ENCODE data around the gene SLC25A28.
"Not testable (repeated sequence)": the region's sequence is repeated elsewhere in the genome, so short reads cannot be mapped to it uniquely, and the experiment has no call there.

Gene SLC25A28

GRCh38 chr10:99654390-99655175, 34.3 kb upstream of the SLC25A28 start:
- Histone ChIP-seq H3K36me3 (ENCODE audit: control insufficient read depth, insufficient read depth, low read length) (no peaks in the 10 kb centered on the region), H3K4me1 (ENCODE audit: control insufficient read depth, insufficient read depth, low read length) (peaks cover 19% of the 10 kb centered on the region), H3K9me3 (ENCODE audit: control insufficient read depth, low read length) (no peaks in the 10 kb centered on the region), H3K4me3 (ENCODE audit: low read length) (no peak overlapping the region), H3K9ac (ENCODE audit: low read length) (no peak overlapping the region), H3K27me3 (ENCODE audit: control insufficient read depth, insufficient read depth, low read length) (no peaks in the 10 kb centered on the region)

DNA sequence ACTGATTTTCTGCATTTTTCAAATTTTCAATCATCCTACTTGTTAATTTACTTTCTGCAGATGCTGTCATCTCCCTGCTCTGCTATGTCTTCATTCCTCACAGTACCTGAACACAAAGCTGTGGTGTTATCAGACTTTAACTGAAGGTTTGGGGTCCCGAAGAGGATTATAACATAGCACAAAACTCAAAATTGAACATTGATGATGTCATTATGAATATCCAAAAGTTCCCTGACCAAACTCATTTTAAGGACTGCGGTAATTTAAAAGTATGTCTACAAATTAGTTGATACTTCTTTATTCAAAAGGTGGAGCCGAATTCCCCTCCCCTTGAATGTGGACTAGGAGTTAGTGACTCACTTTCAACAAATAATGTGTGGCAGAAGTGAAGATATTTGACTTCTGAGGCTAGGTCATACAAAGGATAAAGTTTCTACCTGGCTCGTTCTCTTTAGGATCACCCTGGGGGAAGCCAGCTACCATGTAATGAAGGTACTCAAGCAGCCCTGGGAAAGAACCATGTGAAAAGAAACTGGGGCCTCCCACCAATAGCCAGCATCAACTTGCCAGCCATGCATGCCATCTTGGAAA, 32.7 kb upstream of the SLC25A28 start:
- H3K36me3 ChIP-seq (ENCODE audit: control insufficient read depth, insufficient read depth, low read length) = no peaks in the 10 kb centered on the region
- no peak overlapping the region for H3K9ac ChIP-seq (ENCODE audit: low read length)
- no peak overlapping the region for H3K4me3 ChIP-seq (ENCODE audit: low read length)
- H3K9me3 ChIP-seq (ENCODE audit: control insufficient read depth, low read length) = no peaks in the 10 kb centered on the region
- H3K4me1 ChIP-seq (ENCODE audit: control insufficient read depth, insufficient read depth, low read length) = peaks cover 19% of the 10 kb centered on the region
- no peaks in the 10 kb centered on the region for H3K27me3 ChIP-seq (ENCODE audit: control insufficient read depth, insufficient read depth, low read length)

- H3K4me3 ChIP-seq (ENCODE audit: low read length) = no peak overlapping the region
- no peaks in the 10 kb centered on the region for H3K36me3 ChIP-seq (ENCODE audit: control insufficient read depth, insufficient read depth, low read length)
- H3K9me3 ChIP-seq (ENCODE audit: control insufficient read depth, low read length) = no peaks in the 10 kb centered on the region
- H3K9ac ChIP-seq (ENCODE audit: low read length) = no peak overlapping the region
- peaks cover 17% of the 10 kb centered on the region for H3K4me1 ChIP-seq (ENCODE audit: control insufficient read depth, insufficient read depth, low read length)
- no peaks in the 10 kb centered on the region for H3K27me3 ChIP-seq (ENCODE audit: control insufficient read depth, insufficient read depth, low read length)
Measured at GRCh38 chr10:99648717-99649116, 28.5 kb upstream of the SLC25A28 start.

DNA sequence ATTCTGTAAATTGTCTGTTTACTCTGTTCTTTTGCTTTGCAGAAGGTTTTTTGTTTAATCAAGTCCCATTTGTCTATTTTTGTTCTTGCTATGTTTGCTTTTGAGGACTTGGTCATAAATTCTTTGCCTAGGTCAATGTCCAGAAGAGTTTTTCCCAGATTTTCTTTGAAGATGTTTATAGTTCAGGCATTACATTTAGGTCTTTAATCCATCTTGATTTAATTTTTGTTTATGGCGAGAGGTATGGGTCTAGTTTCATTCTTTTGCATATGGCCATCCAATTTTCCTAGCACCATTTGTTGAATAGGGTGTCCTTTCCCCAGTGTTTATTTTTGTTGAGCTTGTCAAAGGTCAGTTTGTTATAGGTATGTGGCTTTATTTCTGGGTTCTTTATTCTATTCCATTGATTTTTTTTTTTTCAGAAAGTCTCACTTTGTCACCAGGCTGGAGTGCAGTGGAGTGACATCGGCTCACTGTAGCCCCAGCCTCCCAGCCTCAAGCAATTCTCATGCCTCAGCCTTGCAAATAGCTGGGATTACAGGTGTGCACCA, 27.4 kb upstream of the SLC25A28 start:
- H3K27me3 ChIP-seq (ENCODE audit: control insufficient read depth, insufficient read depth, low read length) = no peaks in the 10 kb centered on the region

GRCh38 chr10:99633832-99634231, 13.6 kb upstream of the SLC25A28 start:
- Histone ChIP-seq H3K9ac (ENCODE audit: low read length) (no peak overlapping the region), H3K27me3 (ENCODE audit: control insufficient read depth, insufficient read depth, low read length) (no peaks in the 10 kb centered on the region), H3K9me3 (ENCODE audit: control insufficient read depth, low read length) (no peaks in the 10 kb centered on the region), H3K4me1 (ENCODE audit: control insufficient read depth, insufficient read depth, low read length) (no peaks in the 10 kb centered on the region), H3K4me3 (ENCODE audit: low read length) (no peak overlapping the region), H3K36me3 (ENCODE audit: control insufficient read depth, insufficient read depth, low read length) (no peaks in the 10 kb centered on the region)

More for the DNA sequence above, 27.4 kb upstream of the SLC25A28 start:
- Histone ChIP-seq H3K4me3 (ENCODE audit: low read length) (no peak overlapping the region), H3K9ac (ENCODE audit: low read length) (no peak overlapping the region), H3K4me1 (ENCODE audit: control insufficient read depth, insufficient read depth, low read length) (peaks cover 8% of the 10 kb centered on the region), H3K36me3 (ENCODE audit: control insufficient read depth, insufficient read depth, low read length) (no peaks in the 10 kb centered on the region), H3K9me3 (ENCODE audit: control insufficient read depth, low read length) (no peaks in the 10 kb centered on the region)

GRCh38 chr10:99631496-99631895, 11.3 kb upstream of the SLC25A28 start:
- Histone ChIP-seq H3K27me3 (ENCODE audit: control insufficient read depth, insufficient read depth, low read length) (no peaks in the 10 kb centered on the region), H3K4me1 (ENCODE audit: control insufficient read depth, insufficient read depth, low read length) (no peaks in the 10 kb centered on the region), H3K9ac (ENCODE audit: low read length) (no peak overlapping the region), H3K4me3 (ENCODE audit: low read length) (no peak overlapping the region), H3K9me3 (ENCODE audit: control insufficient read depth, low read length) (no peaks in the 10 kb centered on the region), H3K36me3 (ENCODE audit: control insufficient read depth, insufficient read depth, low read length) (no peaks in the 10 kb centered on the region)

DNA sequence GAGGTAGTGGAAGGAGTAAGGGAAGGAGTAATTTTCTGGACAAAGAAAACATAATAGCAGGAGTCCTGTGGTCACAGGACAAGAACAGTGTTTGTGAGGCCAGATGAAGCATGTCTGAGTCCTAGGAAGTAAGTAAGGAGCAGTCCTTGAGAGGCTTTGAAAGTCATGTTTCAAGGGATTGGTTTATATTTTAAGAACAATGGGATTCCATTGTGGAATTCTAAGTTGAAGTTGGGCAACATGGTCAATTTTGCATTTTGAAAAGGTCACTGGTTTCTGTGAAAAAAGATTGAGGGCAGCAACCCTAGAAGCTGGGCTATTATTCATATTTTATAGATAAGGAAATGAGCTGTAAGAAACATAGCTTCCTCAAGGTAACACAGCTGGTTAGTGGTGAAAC, 10.8 kb upstream of the SLC25A28 start:
- Histone ChIP-seq H3K4me3 (ENCODE audit: low read length) (no peak overlapping the region), H3K27me3 (ENCODE audit: control insufficient read depth, insufficient read depth, low read length) (no peaks in the 10 kb centered on the region), H3K4me1 (ENCODE audit: control insufficient read depth, insufficient read depth, low read length) (no peaks in the 10 kb centered on the region), H3K9me3 (ENCODE audit: control insufficient read depth, low read length) (no peaks in the 10 kb centered on the region), H3K36me3 (ENCODE audit: control insufficient read depth, insufficient read depth, low read length) (no peaks in the 10 kb centered on the region), H3K9ac (ENCODE audit: low read length) (no peak overlapping the region)

- no peak overlapping the region for H3K4me3 ChIP-seq (ENCODE audit: low read length)
- H3K9me3 ChIP-seq (ENCODE audit: control insufficient read depth, low read length) = no peaks in the 10 kb centered on the region
- H3K9ac ChIP-seq (ENCODE audit: low read length) = no peak overlapping the region
- H3K27me3 ChIP-seq (ENCODE audit: control insufficient read depth, insufficient read depth, low read length) = no peaks in the 10 kb centered on the region
- H3K4me1 ChIP-seq (ENCODE audit: control insufficient read depth, insufficient read depth, low read length) = no peaks in the 10 kb centered on the region
- no peaks in the 10 kb centered on the region for H3K36me3 ChIP-seq (ENCODE audit: control insufficient read depth, insufficient read depth, low read length)
Measured at GRCh38 chr10:99630433-99630832, 10.2 kb upstream of the SLC25A28 start.

GRCh38 chr10:99629625-99629978, 9.4 kb upstream of the SLC25A28 start:
- H3K36me3 ChIP-seq (ENCODE audit: control insufficient read depth, insufficient read depth, low read length) = no peaks in the 10 kb centered on the region
- no peak overlapping the region for H3K4me3 ChIP-seq (ENCODE audit: low read length)
- no peaks in the 10 kb centered on the region for H3K4me1 ChIP-seq (ENCODE audit: control insufficient read depth, insufficient read depth, low read length)
- no peak overlapping the region for H3K9ac ChIP-seq (ENCODE audit: low read length)
- H3K27me3 ChIP-seq (ENCODE audit: control insufficient read depth, insufficient read depth, low read length) = no peaks in the 10 kb centered on the region
- H3K9me3 ChIP-seq (ENCODE audit: control insufficient read depth, low read length) = no peaks in the 10 kb centered on the region

- H3K9me3 ChIP-seq (ENCODE audit: control insufficient read depth, low read length) = no peaks in the 10 kb centered on the region
- H3K36me3 ChIP-seq (ENCODE audit: control insufficient read depth, insufficient read depth, low read length) = no peaks in the 10 kb centered on the region
- no peaks in the 10 kb centered on the region for H3K27me3 ChIP-seq (ENCODE audit: control insufficient read depth, insufficient read depth, low read length)
- H3K4me1 ChIP-seq (ENCODE audit: control insufficient read depth, insufficient read depth, low read length) = no peaks in the 10 kb centered on the region
- H3K4me3 ChIP-seq (ENCODE audit: low read length) = no peak overlapping the region
- H3K9ac ChIP-seq (ENCODE audit: low read length) = no peak overlapping the region
Measured at GRCh38 chr10:99628923-99629624, 8.8 kb upstream of the SLC25A28 start.

- H3K27me3 ChIP-seq (ENCODE audit: control insufficient read depth, insufficient read depth, low read length); H3K4me1 ChIP-seq (ENCODE audit: control insufficient read depth, insufficient read depth, low read length); H3K36me3 ChIP-seq (ENCODE audit: control insufficient read depth, insufficient read depth, low read length); H3K4me3 ChIP-seq (ENCODE audit: low read length); H3K9me3 ChIP-seq (ENCODE audit: control insufficient read depth, low read length); H3K9ac ChIP-seq (ENCODE audit: low read length): not testable (repeated sequence)
Measured at GRCh38 chr10:99625124-99625523, 4.9 kb upstream of the SLC25A28 start.

- no peaks in the 10 kb centered on the region for H3K27me3 ChIP-seq (ENCODE audit: control insufficient read depth, insufficient read depth, low read length)
- peaks cover 9% of the 10 kb centered on the region for H3K4me1 ChIP-seq (ENCODE audit: control insufficient read depth, insufficient read depth, low read length)
- H3K36me3 ChIP-seq (ENCODE audit: control insufficient read depth, insufficient read depth, low read length) = no peaks in the 10 kb centered on the region
- H3K9me3 ChIP-seq (ENCODE audit: control insufficient read depth, low read length) = no peaks in the 10 kb centered on the region
- no peak overlapping the region for H3K4me3 ChIP-seq (ENCODE audit: low read length)
- H3K9ac ChIP-seq (ENCODE audit: low read length) = no peak overlapping the region
Measured at GRCh38 chr10:99623919-99624318, 3.7 kb upstream of the SLC25A28 start.
